ENCODE results near the gene RNLS. TPM values are rescaled to one million over a fixed set of nuclear protein-coding genes. Genes with fewer than 3 reads are reported as not detected.

The RNLS gene
- total RNA-seq, 1 donor from 2014 or later, result 6.0 TPM

DNA sequence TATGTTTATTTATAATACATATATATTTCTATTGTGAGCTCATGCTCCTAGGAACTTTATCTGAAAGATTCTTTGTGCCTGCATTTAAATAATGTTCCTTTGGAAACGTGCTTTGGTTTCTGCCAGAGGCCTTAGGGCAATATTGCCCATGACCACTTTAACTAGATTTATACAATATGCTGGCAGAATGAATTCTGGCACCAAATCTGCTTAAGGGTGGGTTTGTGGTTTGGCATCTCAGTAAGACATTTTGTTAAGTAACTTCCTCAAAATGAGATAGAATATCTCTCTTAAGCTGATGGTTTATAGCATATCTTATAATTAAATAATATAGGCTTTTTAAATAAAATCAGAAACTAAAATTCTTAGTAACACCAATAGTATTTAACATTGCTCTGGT is 252.9 kb downstream of the RNLS start:
- H3K27me3 Mint-ChIP-seq (ENCODE audit: unreplicated experiment), result no peaks in the 10 kb centered on the region
- no peaks in the 10 kb centered on the region for H3K9me3 Mint-ChIP-seq (ENCODE audit: unreplicated experiment)

DNA sequence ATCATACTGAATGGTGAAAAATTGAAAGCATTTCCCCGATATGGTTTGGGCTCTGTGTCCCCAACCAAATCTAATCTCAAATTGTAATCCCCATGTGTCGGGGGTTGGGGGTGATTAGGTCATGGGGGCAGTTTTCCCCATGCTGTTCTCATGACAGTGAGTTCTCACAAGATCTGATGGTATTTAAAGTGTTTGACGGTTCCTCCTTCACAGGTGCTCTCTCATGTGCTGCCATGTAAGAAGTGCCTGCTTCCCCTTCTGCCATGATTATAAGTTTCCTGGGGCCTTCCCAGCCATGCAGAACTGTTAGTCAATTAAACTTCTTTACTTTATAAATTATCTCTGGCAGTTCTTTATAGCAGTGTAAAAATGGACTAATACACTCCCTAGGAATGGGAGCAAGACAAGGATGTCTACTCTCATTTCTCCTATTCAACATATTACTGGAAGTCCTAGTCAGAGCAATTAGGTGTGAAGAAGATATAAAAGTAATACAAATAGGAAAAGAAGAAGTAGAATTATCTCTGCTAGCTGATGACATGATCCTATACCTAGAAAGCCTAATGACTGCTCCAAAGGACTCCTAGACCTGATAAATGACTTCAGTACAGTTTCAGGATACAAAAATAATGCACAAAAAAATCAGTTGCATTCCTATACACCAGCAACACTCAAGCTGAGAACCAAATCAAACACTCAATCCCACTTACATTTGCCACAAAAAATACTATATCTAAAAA is 260.6 kb downstream of the RNLS start:
- Mint-ChIP-seq H3K27me3 (ENCODE audit: unreplicated experiment) (no peaks in the 10 kb centered on the region), H3K27ac (ENCODE audit: unreplicated experiment) (no peak overlapping the region), H3K4me3 (ENCODE audit: unreplicated experiment) (no peak overlapping the region), H3K36me3 (ENCODE audit: low read depth, unreplicated experiment) (peaks cover 3% of the 10 kb centered on the region), H3K4me1 (ENCODE audit: unreplicated experiment) (no peaks in the 10 kb centered on the region), H3K9me3 (ENCODE audit: unreplicated experiment) (peaks cover 4% of the 10 kb centered on the region)
- TF ChIP-seq, protein P1, sequence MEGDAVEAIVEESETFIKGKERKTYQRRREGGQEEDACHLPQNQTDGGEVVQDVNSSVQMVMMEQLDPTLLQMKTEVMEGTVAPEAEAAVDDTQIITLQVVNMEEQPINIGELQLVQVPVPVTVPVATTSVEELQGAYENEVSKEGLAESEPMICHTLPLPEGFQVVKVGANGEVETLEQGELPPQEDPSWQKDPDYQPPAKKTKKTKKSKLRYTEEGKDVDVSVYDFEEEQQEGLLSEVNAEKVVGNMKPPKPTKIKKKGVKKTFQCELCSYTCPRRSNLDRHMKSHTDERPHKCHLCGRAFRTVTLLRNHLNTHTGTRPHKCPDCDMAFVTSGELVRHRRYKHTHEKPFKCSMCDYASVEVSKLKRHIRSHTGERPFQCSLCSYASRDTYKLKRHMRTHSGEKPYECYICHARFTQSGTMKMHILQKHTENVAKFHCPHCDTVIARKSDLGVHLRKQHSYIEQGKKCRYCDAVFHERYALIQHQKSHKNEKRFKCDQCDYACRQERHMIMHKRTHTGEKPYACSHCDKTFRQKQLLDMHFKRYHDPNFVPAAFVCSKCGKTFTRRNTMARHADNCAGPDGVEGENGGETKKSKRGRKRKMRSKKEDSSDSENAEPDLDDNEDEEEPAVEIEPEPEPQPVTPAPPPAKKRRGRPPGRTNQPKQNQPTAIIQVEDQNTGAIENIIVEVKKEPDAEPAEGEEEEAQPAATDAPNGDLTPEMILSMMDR (IDR thresholded peaks at IDR 0.05; ENCODE audit: unreplicated experiment), result no peak
- DNase-seq (ENCODE audit: low spot score), result no peak

More for the DNA sequence above, 252.9 kb downstream of the RNLS start:
- no peak overlapping the region for H3K4me3 Mint-ChIP-seq (ENCODE audit: unreplicated experiment)
- H3K36me3 Mint-ChIP-seq (ENCODE audit: low read depth, unreplicated experiment), result no peaks in the 10 kb centered on the region
- H3K27ac Mint-ChIP-seq (ENCODE audit: unreplicated experiment), result no peak overlapping the region
- TF ChIP-seq, protein P1 (IDR thresholded peaks at IDR 0.05; ENCODE audit: unreplicated experiment), result no peak
- H3K4me1 Mint-ChIP-seq (ENCODE audit: unreplicated experiment), result no peaks in the 10 kb centered on the region
- DNase-seq (ENCODE audit: low spot score), result no peak

DNA sequence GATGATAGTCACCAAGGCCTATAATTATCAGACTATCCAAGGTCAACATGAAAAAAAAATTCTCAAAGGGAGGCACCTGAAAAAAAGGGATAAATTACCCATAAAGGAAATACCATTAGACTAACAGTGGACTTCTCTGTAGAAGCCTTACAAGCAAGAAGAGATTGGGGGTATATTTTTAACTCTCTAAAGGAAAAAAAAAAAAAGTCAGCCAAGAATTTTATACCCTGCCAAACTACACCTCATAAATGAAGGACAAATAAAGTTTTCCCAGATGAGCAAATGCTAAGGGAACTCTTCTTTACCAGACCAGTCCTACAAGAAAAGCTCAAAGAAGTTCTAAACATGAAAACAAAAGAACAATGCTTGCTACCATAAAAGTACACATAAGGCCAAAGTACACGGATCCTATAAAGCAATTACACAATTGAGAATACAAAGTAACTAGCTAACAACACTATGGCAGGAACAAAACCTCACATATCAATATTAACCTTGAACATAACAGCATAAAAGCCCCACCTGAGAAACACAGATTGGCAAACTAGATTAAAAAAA is 263.1 kb downstream of the RNLS start:
- H3K27me3 Mint-ChIP-seq (ENCODE audit: unreplicated experiment), result no peaks in the 10 kb centered on the region
- no peaks in the 10 kb centered on the region for H3K4me1 Mint-ChIP-seq (ENCODE audit: unreplicated experiment)
- H3K9me3 Mint-ChIP-seq (ENCODE audit: unreplicated experiment), result peaks cover 4% of the 10 kb centered on the region
- H3K36me3 Mint-ChIP-seq (ENCODE audit: low read depth, unreplicated experiment), result peaks cover 3% of the 10 kb centered on the region
- TF ChIP-seq, protein P1 (IDR thresholded peaks at IDR 0.05; ENCODE audit: unreplicated experiment), result no peak
- DNase-seq (ENCODE audit: low spot score), result no peak
- no peak overlapping the region for H3K4me3 Mint-ChIP-seq (ENCODE audit: unreplicated experiment)
- no peak overlapping the region for H3K27ac Mint-ChIP-seq (ENCODE audit: unreplicated experiment)

DNA sequence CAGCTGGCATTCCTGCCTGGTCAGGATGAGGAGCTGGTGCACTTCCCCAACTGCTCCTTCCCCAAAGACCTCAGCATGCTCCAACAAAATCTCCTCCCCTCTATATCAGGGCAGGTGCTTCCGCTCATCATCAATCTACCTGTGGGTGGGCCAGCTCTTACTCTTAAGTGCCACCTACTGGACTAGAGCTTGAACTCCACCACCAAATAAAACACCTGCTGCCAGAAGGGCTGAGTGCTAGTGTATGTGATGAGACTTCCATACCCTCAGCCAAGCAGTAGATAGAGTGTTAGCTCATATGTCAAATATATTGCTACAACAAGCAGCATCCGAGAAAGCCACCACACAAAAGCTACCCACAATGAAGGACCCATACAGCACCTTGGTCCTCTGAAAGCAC is 264.3 kb downstream of the RNLS start:
- no peaks in the 10 kb centered on the region for H3K27me3 Mint-ChIP-seq (ENCODE audit: unreplicated experiment)
- H3K27ac Mint-ChIP-seq (ENCODE audit: unreplicated experiment), result no peak overlapping the region
- DNase-seq (ENCODE audit: low spot score), result no peak
- H3K36me3 Mint-ChIP-seq (ENCODE audit: low read depth, unreplicated experiment), result peaks cover 3% of the 10 kb centered on the region
- H3K4me3 Mint-ChIP-seq (ENCODE audit: unreplicated experiment), result no peak overlapping the region
- peaks cover 4% of the 10 kb centered on the region for H3K9me3 Mint-ChIP-seq (ENCODE audit: unreplicated experiment)
- TF ChIP-seq, protein P1 (IDR thresholded peaks at IDR 0.05; ENCODE audit: unreplicated experiment), result peak; percentile 33
- no peaks in the 10 kb centered on the region for H3K4me1 Mint-ChIP-seq (ENCODE audit: unreplicated experiment)

DNA sequence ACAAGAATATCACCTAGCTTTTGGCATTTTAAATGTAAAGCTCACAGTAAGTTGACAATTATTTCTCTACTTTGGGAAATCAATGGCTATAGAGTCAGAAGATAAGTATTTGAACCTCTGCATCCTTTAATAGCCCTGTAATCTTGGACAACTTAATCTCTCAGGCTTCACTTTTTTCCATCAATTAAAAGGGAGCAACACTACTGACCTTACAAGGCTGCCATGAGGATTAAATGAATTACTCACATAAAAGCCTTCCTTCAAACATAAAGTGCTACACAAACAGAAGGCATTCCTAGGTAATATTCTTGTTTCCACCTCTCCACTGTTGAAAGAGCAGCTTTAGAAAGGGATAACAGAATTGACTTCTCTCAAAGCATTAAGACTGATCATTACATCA is 266.0 kb downstream of the RNLS start:
- Mint-ChIP-seq H3K4me1 (ENCODE audit: unreplicated experiment) (no peaks in the 10 kb centered on the region), H3K36me3 (ENCODE audit: low read depth, unreplicated experiment) (peaks cover 3% of the 10 kb centered on the region), H3K9me3 (ENCODE audit: unreplicated experiment) (peaks cover 4% of the 10 kb centered on the region), H3K27ac (ENCODE audit: unreplicated experiment) (no peak overlapping the region), H3K4me3 (ENCODE audit: unreplicated experiment) (no peak overlapping the region), H3K27me3 (ENCODE audit: unreplicated experiment) (no peaks in the 10 kb centered on the region)
- TF ChIP-seq, protein P1 (IDR thresholded peaks at IDR 0.05; ENCODE audit: unreplicated experiment), result no peak
- DNase-seq (ENCODE audit: low spot score), result no peak

Measured in endothelial cell (in vitro differentiated cells).